NK-92 treated with Interleukin-12 subunit alpha and Interleukin-12 subunit beta, amount 100 ng/mL, for 24 hours (cell line): Measurements from ENCODE around the gene RFX1.
"Not testable (repeated sequence)": the region's sequence is repeated elsewhere in the genome, so short reads cannot be mapped to it uniquely, and the experiment has no call there.

Experiments
- DNase-seq: peaks from one replicate; lab custom pipeline; 2025; lab: John Stamatoyannopoulos, UW

The RFX1 gene

DNA sequence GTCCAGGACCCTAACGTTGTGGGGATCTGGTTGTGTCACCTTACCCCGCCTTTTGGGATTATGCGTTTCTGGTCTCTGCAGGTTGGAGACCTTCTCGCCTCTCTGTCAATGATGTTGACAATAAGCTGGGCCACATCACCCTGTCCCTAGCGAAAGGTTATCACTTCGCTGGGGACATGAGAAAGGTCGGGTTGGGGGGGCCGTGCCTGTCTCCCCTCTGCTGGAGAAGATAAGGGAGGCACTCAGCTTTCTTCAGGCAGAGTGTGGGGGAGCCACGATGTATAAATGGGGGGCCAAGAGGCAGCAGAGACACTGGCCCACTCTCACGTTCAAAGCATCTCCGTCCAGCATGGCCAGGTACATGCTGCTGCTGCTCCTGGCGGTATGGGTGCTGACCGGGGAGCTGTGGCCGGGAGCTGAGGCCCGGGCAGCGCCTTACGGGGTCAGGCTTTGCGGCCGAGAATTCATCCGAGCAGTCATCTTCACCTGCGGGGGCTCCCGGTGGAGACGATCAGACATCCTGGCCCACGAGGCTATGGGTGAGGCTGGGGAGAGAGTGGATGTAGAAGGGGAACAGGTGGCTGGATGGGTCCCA, 21.8 kb upstream of the RFX1 start, which contains the start of gene RLN3:
RLN3 (plus strand) TSS at position 293 of the 595 bp plus-strand sequence; CDS start at position 350, 57 bp downstream.
- DNase-seq = no peak

DNA sequence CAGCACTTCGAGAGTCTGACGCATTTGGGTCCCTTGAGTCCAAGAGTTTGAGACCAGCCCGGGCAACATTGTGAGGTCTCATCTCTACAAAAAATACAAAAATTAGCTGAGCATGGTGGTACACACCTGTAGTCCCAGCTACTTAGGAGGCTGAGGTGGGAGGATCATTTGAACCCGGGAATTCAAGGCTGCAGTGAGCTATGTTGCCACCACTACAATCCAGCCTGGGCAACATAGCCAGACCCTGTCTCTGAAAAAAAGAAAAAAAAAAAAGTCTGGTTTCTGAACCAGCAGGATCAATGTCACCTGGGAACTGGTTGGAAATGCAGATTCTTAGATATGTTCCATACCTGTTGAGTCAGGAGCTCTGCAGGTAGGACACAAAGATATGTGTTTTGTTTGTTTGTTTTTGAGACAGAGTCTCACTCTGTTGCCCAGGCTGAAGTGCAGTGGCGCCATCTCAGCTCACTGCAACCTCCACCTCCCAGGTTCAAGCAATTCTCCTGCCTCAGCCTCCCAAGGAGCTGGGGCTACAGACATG, 20.6 kb upstream of the RFX1 start:
- DNase-seq = not testable (repeated sequence)

DNA sequence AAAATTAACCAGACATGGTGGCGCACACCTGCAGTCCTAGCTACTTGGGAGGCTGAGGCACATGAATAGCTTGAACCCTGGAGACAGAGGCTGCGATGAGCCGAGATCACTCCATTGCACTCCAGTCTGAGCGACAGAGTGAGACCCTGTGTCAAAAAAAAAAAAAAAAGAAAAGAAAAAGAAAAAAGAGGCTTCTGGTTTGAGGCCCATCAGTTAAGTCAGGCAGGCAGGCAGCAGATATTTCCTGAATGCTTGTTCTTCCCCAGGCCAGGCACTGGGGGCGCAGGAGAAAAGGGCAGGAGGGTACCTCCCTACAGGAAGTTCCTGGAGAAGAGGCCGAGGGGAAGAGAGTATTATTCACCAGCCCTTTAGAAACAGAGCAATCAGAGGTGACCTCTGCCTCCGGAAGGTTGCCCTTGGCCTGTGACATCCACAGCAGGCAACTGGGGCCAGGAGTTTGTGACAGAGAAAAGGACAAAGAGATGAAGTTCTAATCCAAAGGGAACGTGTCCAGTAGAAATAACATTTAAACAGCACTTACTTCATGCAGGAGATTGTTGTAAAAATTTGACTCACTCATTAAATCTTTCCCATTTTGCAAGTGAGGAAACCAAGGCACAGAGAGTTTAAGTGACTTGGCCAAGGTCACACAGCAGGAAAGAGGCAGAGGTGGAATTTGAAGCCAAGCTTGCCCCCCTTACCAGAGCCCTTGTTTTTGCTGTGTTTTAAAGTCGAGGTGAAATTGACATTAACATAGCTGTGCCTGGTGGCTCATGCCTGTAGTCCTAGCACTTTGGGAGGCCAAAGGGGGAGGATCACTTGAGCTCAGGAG, 17.5 kb upstream of the RFX1 start:
- no peak for DNase-seq

DNA sequence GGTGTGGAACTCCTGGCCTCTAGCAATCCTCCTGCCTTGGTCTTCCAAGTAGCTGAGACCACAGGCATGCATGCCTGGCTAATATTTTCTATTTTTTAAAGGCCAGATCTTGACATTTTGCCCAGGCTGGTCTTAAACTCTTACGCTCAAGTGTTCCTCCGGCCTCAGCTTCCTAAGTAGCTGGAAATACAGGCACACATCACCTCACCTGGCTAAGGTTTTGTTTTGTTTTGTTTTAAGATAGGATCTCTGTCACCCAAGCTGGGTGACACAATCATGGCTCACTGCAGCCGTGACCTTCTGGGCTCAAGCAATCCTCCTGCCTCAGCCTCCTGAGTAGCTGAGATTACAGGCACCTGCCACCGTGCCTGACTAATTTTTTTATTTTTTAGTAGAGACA, 16.3 kb upstream of the RFX1 start:
- no peak for DNase-seq

DNA sequence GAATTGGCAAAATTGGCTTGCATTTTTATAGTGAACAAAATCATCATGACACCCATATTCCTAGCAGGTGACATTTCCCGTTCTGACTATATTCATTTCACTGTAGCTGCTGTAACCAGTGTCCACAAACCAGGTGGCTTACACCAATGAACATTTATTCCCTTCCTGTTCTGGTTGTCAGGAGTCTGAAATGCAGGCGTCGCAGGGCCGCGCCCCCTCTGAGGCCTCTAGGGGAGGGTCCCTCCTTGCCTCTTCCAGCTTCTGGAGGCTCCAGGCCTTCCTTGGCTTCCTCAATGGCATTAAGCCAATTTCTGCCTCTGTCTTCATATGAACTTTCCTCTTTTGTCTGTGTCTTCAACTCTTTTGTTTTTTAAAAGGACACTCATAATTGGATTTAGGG, 15.4 kb upstream of the RFX1 start:
- DNase-seq = no peak

DNA sequence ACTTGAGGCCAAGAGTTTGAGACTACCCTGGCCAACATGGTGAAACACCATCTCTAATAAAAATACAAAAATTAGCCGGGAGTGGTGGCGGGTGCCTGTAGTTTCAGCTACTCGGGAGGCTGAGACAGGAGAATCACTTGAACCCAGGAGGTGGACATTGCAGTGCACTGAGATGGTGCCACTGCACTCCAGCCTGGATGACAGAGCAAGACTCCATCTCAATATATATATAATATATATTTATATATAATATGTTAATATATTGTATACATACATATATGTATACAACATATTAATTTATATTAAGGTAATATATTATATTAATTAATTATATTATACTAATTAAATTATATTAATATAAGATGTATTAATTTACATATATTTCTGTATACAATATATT, 13.6 kb upstream of the RFX1 start:
- DNase-seq = not testable (repeated sequence)

DNA sequence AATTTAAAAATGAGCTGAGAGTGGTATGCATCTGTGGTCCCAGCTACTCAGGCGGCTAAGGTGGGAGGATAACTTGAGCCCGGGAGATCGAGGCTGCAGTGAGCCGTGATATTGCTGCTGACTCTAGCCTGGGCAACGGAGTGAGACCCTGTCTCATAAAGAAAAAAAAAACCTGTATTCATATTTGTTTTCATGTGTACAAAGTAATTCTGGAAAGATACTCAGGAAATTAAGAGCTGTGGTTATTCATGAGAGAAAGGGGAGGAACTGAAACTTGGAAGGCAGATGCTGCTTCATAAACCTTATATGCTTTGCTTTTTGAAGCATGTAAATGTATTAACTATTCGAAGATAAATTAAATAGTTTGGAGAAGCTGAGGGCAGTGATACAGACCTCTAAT, 13.0 kb upstream of the RFX1 start:
- no peak for DNase-seq

DNA sequence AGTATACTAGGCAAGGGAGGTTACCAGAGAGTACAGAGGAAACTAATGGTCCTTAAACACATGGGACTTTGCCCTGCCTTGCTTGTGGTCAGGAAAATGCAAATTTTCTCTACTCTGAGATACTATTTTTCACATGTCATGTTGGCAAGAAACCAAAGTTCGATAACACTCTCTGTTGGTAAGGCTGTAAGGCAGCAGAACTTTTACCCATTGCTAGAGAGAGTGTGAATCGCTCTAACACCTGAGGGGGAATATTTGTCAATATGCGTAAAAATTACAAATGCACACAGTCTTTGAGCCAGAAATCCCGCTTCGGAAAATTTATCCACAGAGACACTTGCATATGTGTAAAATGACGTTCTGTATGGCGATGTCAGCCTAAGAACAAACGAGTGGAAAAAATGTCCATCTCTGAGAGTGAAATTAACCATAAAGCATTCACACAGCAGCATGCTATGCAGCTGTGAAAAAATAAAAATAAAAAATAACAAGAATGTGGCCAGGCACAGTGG, 9.5 kb upstream of the RFX1 start:
- DNase-seq = no peak

DNA sequence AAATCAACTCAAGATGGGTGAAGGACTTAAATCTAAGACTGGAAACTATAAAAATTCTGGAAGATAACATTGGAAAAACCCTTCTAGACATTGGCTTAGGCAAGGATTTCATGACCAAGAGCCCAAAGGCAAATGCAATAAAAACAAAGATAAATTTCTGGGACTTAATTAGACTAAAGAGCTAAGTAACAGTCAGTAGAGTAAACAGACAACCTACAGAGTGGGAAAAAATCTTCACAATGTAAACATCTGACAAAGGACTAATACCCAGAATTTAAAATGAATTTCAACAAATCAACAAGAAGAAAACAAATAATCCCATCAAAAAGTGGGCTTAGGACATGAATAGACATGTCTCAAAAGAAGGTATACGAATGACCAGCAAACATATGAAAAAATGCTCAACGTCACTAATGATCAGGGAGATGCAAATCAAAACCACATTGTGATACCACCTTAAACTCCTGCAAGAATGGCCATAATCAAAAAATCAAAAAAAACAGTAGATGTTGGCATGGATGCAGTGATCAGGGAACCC, 6.3 kb upstream of the RFX1 start:
- DNase-seq = no peak

DNA sequence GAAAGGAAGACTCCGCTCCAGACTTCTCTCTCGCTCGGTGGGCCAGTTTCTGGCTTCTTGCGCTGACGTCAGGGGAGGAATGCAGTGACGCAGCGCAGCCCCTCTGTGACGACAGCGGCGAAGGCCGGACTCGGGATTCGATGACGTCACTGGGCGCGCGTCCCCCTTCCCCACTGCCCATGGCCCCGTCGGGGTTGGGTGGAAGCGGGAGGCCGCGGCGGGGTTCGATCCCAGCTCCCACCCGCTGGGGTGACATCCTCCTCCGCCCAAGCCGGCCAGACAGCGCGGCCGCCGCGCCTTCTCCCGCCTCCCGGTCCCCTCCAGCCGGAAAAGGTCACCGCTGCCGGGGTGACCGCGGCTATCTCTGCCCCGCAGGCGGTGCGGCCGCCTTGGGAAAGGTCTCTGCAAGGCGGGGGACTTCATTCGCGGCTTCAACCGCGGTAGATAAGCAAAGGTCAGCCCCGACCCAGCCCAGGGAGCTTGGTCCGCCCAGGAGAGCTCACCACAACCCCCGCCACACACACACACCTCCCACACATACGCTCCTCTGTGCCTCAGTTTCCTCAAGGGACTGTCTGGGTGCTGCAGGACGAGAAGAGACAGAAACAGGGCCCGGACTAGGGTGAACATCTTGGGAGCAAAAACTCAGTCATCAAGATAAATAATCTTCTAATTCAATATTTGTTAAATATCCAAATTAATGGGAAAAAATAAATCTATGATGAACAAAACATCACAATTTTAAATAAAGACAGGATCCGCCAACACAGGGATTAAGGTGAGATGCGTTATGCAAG, 844 bp upstream of the RFX1 start:
- peak; percentile 94 for DNase-seq

DNA sequence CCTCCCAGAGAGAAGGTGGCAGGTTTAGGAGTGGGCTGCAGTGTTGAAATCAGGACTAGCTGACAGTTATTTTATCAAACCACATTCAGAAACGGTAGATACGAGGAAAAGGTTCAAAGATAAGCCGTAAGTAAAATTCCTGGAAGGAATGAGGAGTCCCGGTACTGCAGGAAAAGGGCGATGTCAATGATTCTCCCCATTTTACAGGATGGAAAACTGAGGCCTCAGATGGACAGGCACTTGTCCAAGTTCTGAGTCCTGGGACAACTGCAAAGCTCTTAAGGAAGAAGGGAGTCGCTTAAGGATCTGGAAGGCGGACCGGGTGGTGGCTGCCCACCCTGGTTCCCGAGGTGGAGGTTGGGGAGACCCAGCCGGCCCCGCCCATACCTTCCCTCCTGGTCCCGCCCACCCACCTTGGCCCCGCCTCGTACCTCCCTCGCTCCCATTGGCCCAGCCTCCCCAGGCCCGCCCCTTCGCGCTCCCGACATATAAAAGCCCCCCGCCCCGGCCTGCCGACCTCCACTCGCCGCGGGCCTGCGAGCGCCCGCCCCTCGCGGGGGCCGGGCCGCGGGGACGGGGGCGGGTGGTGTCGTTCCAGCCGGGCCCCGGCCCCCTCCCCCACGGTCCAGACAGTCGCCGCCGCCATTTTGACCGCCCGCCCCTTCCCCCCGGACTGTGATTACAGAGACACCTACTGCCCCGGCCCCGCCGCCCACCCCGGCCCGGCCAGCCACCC, 603 bp downstream of the RFX1 start:
- peak; percentile 92 for DNase-seq

DNA sequence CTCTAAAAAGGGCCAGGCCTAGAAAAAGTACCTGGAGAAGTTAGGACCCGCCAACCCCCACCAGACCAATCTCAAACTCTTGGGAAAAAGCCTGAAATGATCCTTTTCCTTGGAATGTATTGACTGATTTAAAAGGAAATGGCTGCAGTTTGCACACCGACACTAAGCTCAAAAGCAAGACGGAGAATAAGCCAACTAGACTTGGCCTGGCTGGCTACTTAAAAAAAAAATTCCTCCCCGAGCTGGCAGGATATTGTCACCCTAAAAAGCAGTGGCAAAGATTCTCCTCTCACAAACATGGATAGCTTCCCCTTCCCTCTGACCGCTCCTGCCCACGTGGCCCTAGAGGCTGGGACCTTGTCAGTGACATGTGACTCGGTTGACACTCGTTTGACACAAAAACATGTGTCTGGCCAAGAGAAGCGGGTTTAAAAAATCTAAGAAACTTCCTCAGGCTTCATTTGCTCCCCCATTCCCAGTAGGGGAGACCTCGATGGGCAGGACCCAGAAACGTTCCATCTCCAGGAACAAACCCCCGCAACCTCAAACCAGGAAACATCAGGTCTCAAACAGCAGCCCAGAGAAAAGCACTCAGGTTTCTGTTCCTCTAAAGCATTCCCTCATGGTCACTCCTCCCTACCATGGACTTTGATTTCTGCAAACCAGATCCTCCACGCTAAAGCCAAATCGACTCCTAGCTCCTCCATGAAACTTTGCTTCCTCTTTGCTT, 1.3 kb downstream of the RFX1 start:
- no peak for DNase-seq

DNA sequence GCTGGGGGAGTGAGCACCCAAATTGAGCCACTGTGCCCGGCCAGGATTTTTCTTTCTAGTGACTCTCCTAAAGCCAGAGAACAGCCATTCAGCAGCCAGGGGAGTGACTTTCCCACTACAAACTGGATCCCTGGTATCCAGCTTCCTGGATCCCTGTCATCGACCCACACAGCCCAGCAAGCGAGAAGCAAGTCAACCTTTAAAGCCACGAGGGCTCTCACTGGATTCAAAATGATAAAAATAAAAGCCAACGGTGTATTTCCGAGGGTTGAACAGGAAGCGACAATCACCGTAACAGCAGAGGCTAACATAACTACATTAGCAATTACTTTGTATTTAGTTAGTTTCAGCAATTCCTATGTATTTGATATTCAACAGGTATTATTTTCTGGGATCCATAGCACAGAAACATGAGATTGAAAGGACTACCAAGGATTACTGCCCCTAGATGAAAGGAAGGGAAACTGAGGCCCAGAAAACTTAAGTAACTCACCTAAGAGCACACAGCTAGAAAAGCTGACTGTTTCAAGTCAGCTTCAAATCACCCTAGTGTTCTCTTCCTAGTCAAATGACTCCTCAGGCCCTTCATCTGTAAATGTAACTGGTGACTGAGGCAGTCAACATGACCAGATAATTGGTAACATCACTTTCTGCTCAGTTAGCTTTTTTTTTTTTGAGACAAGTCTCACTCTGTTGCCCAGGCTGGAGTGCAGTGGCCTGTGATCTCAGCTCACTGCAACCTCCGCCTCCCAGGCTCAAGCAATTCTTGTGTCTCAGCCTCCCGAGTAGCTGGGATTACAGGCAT, 2.7 kb downstream of the RFX1 start:
- no peak for DNase-seq

DNA sequence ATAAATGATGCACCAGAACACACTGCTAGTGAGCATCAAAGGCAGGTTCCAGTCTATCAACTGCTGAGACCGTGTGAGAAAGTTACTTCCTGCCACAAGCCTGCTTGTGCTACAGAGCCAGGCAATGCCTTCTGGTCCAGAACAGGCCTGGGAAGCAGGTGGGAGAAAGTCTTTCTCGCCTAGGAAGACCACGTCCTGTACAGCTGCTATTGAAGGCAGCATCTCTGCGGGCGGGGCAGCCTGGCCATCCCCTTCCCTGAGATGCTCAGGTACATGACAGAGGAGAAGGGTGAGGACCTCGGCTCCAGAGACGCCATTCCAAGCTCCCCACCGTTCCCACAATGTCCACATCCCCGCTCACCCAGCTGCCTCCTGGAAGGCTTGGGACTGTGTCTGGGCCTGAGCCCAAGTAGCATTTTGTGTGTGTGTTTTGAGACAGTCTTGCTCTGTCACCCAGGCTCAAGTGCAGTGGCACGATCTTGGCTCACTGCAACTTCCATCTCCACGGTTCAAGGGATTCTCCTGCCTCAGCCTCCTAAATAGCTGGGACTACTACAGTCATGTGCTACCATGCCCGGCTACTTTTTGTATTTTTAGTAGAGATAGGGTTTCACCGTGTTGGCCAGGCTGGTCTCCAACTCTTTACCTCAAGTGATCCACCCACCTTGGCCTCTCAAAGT, 3.4 kb downstream of the RFX1 start:
- peak; percentile 20 for DNase-seq

DNA sequence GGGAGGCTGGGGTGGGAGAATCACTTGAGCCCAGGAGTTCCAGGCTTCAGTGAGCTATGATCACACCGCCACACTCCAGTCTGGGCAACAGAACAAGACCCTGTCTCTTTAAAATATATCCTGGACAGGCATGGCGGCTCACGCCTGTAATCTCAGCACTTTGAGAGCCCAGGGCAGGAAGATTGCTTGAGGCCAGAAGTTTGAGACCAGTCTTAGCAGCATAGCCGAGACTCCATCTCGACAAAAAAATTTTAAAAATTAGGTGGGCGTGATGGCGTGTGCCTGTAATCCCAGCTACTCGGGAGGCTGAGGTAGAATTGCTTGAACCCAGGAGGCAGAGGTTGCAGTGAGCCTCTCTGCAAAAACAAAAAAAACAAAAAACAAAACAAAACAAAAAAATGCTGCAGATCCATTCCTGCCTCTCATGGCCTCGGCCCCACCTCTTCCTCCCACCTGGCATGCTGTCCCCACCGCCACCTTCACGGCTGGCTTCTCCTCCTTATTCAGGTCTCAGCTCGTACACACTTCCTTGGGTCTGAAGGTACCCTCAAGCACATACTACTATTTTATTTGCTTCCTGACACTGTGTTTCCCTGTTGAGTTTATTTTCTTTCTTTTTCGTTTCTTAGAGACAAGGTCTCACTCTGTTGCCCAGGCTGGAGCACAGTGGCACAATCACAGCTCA, 5.3 kb downstream of the RFX1 start:
- no peak for DNase-seq

DNA sequence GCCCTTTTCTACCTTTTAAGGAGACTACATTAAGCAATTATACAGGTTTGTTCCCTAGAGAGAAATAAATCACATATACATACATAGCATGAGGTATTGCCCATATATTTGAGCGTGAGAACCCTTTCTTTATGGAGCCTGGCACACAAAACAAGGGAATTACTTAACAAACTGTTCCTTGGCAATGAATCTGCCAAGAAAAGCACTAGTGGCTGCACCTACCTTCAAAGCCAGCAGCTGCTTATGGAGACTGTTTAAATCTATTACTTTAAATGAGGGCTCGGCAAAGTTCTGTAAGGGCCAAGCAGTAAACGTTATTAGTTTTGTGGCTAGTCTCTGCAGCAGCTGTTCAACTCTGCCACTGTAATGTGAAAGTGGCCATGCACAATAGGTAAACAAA, 7.0 kb downstream of the RFX1 start:
- DNase-seq = no peak

DNA sequence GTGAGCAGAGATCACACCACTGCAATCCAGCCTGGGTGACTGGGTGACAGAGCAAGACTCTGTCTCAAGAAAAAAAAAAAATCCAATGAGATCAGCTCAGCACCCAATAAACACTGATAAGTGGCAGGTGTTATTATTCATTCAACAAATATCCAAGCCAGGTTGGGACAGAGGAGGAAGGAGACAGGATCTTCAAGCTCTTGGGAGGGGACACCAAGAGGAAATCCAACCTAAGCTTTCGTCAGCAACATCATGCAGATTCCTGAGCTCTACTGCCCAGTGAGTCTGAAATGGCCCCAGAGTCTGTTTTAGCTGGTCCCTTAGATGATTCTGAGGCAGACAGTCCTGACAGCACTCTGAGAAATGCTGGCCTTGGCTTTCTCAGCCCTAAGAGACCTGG, 7.7 kb downstream of the RFX1 start:
- DNase-seq = no peak

DNA sequence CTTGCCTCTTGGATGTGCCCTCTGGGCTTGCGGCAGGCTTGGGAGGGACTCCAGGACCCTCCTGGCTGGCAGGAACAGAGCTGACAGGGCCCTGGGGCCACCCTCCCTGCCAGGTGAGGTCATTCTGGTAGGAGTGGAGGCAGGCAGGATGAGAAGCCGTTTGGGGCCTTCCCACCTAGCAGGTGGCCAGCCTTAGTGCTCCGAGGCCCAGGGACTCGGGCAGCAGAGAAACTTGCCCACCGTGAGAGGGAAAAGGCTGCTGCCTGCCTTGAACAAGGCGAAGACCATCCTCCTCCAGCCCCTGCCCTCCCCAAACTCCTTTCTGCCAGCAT, 8.5 kb downstream of the RFX1 start:
- DNase-seq = no peak
